Spleen (tissue), 7 donors: ENCODE measurements around the gene ZNF644.

ENCODE experiments used
- CTCF ChIP-seq, 11 experiments: fragments of 200-600 bp in 7 of 11; fragments of 450-650 bp in 4 of 11; sonication (generic) in 4 of 11; IDR thresholded peaks in 8 of 11; conservative IDR thresholded peaks in 3 of 11; 1 replicate in 7 of 11; 2 replicates in 4 of 11; pipeline versions ENCODE4 v1.4.0 to v1.8.0; 2016 to 2021; ENCODE audit warnings: antibody characterized with exemption in 11 of 11, inconsistent platforms in 4 of 11, mild to moderate bottlenecking in 1 of 11
- POLR2A ChIP-seq, 3 donors: fragments of 450-650 bp; IDR thresholded peaks; one replicate each; pipeline ENCODE4 v1.5.1; 2017; ENCODE audit warnings: antibody characterized with exemption in 3 of 3, mild to moderate bottlenecking in 1 of 3
- POLR2AphosphoS5 ChIP-seq, 3 donors: sonication (generic); formaldehyde crosslinking; IDR thresholded peaks; one replicate each; pipeline ENCODE4 v1.5.1; 2017; ENCODE audit warnings: antibody characterized with exemption in 3 of 3
- donor health status: DM: no; HTN: no; CAD: no; lungs with moderate emphysema.
- donor health status: DM: no; HTN: no; CAD: no.
- donor health status: DM: no; HTN: no; CAD: no.

GRCh38 chr1:90989302-90989701 is 32.5 kb downstream of the ZNF644 start:
- no peak for TF ChIP-seq CTCF (IDR thresholded peaks at IDR 0.05 in 8 of 11, conservative IDR thresholded peaks at IDR 0.05 in 3 of 11)
- TF ChIP-seq POLR2A (IDR thresholded peaks at IDR 0.05), result no peak
- TF ChIP-seq POLR2AphosphoS5 (IDR thresholded peaks at IDR 0.05), result no peak
